Measurements from ENCODE around the gene MGAT5.

Gene MGAT5

DNA sequence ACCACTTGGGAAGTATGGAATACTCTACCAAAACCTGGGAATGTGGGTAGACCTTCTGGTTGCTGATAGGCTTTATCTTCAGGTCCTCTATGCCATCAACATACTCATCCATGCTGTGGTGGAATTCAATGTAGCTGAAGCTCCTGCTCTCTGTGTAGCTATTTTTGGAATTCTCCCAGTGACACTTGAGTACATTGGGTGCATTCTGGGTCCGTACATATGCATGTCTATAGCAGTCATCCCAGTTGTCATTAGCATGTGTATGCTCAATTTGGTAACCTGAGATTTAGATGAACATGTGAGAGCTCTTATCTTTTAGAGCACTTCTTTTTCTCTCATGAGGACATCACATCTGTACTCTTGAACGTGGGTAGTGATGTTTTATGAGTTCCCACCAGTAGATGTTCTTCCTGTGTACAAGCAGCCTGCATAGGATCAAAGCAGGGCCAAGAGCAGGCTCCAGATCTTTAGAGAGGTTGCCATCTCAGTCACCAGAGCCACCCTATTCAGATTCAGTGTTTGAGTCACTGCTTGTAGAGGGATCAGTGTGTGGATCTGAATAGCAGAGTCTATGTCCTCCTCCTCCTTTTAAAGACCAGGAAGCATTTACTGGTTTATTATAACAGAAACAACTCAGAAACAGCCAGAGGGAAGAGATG, 65.9 kb downstream of the MGAT5 start:
- H3K27ac ChIP-seq (ENCODE audit: low read length), result no peak overlapping the region
- TF ChIP-seq, protein P1, sequence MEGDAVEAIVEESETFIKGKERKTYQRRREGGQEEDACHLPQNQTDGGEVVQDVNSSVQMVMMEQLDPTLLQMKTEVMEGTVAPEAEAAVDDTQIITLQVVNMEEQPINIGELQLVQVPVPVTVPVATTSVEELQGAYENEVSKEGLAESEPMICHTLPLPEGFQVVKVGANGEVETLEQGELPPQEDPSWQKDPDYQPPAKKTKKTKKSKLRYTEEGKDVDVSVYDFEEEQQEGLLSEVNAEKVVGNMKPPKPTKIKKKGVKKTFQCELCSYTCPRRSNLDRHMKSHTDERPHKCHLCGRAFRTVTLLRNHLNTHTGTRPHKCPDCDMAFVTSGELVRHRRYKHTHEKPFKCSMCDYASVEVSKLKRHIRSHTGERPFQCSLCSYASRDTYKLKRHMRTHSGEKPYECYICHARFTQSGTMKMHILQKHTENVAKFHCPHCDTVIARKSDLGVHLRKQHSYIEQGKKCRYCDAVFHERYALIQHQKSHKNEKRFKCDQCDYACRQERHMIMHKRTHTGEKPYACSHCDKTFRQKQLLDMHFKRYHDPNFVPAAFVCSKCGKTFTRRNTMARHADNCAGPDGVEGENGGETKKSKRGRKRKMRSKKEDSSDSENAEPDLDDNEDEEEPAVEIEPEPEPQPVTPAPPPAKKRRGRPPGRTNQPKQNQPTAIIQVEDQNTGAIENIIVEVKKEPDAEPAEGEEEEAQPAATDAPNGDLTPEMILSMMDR (IDR thresholded peaks at IDR 0.05; ENCODE audit: low read depth, low read length), result no peak
- TF ChIP-seq EZH2phosphoT487 (IDR thresholded peaks at IDR 0.05; ENCODE audit: low read depth), result no peak
- H3K4me1 ChIP-seq (ENCODE audit: low read length), result 0 out of 2 replicates have a peak, but pooled peaks cover 5% of the 10 kb centered on the region
- no peak overlapping the region for H3K4me2 ChIP-seq (ENCODE audit: low read length)
- H3K4me3 ChIP-seq (ENCODE audit: low read length), result no peak overlapping the region
- H2AFZ ChIP-seq (ENCODE audit: low read depth, low read length), result no peak overlapping the region
- H3K27me3 ChIP-seq (ENCODE audit: low read depth, low read length), result no peaks in the 10 kb centered on the region
- H3K79me2 ChIP-seq (ENCODE audit: low read length), result no peaks in the 10 kb centered on the region
- no peaks in the 10 kb centered on the region for H3K36me3 ChIP-seq (replicated peaks; ENCODE audit: low read depth, low read length)
- 0 out of 2 replicates have a peak, but pooled peaks cover 5% of the 10 kb centered on the region for H4K20me1 ChIP-seq (ENCODE audit: insufficient read depth, low read length)
- no peak overlapping the region for H3K9ac ChIP-seq (ENCODE audit: low read length)
- H3K9me3 ChIP-seq (ENCODE audit: insufficient read depth, low read length), result no peaks in the 10 kb centered on the region

DNA sequence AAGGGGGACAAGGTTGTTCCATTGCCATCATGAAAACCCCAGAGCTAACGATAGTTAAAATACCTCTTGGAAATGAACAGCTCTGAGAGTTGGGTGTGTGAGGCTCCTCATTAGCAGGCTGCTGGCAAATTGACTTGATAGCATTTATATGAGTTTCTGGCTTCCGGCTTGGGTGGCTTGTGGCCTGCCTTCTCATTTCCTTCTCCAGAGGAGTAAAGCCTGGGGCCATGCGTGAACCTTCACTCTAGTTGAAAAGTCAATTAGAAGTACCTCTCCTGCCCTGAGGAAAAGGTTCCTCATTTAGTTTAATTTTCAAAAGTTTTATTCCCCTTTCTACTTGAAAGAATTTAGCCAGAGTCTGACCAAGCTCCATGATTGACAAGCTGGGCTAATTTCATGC, 67.1 kb downstream of the MGAT5 start:
- Histone ChIP-seq H3K4me1 (ENCODE audit: low read length) (0 out of 2 replicates have a peak, but pooled peaks cover 5% of the 10 kb centered on the region), H3K4me3 (ENCODE audit: low read length) (no peak overlapping the region), H3K27ac (ENCODE audit: low read length) (no peak overlapping the region), H3K36me3 (replicated peaks; ENCODE audit: low read depth, low read length) (no peaks in the 10 kb centered on the region), H3K4me2 (ENCODE audit: low read length) (no peak overlapping the region), H3K9me3 (ENCODE audit: insufficient read depth, low read length) (no peaks in the 10 kb centered on the region), H3K9ac (ENCODE audit: low read length) (no peak overlapping the region), H3K79me2 (ENCODE audit: low read length) (no peaks in the 10 kb centered on the region), H4K20me1 (ENCODE audit: insufficient read depth, low read length) (0 out of 2 replicates have a peak, but pooled peaks cover 4% of the 10 kb centered on the region), H2AFZ (ENCODE audit: low read depth, low read length) (no peak overlapping the region), H3K27me3 (ENCODE audit: low read depth, low read length) (no peaks in the 10 kb centered on the region)
- TF ChIP-seq EZH2phosphoT487 (IDR thresholded peaks at IDR 0.05; ENCODE audit: low read depth), result no peak
- TF ChIP-seq, protein P1 (IDR thresholded peaks at IDR 0.05; ENCODE audit: low read depth, low read length), result no peak

DNA sequence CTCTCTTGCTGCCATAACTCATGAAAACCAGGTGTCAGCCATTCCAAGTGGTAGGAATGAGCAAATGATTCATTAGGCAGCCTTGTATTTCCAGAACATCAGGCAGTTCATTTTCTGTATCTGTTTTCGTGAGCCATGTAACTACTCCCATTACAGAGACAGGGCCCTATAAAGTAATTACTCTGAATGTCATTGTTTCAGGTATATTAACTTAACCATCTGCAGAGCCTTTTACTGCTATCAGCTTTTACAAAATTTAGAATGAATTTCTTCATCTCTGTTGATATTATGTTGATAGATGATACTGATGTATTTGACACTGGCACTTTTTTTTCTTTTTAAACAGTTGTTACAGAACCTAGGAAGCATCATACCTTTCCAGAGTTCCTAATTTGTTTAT, 69.9 kb downstream of the MGAT5 start:
- Histone ChIP-seq H3K27ac (ENCODE audit: low read length) (no peak overlapping the region), H3K9ac (ENCODE audit: low read length) (no peak overlapping the region), H3K27me3 (ENCODE audit: low read depth, low read length) (no peaks in the 10 kb centered on the region), H3K79me2 (ENCODE audit: low read length) (no peaks in the 10 kb centered on the region), H3K9me3 (ENCODE audit: insufficient read depth, low read length) (no peaks in the 10 kb centered on the region), H3K4me1 (ENCODE audit: low read length) (0 out of 2 replicates have a peak, but pooled peaks cover 5% of the 10 kb centered on the region), H3K4me2 (ENCODE audit: low read length) (no peak overlapping the region), H3K4me3 (ENCODE audit: low read length) (no peak overlapping the region), H3K36me3 (replicated peaks; ENCODE audit: low read depth, low read length) (no peaks in the 10 kb centered on the region), H4K20me1 (ENCODE audit: insufficient read depth, low read length) (no peaks in the 10 kb centered on the region), H2AFZ (ENCODE audit: low read depth, low read length) (no peak overlapping the region)
- TF ChIP-seq EZH2phosphoT487 (IDR thresholded peaks at IDR 0.05; ENCODE audit: low read depth), result no peak
- TF ChIP-seq, protein P1 (IDR thresholded peaks at IDR 0.05; ENCODE audit: low read depth, low read length), result no peak

DNA sequence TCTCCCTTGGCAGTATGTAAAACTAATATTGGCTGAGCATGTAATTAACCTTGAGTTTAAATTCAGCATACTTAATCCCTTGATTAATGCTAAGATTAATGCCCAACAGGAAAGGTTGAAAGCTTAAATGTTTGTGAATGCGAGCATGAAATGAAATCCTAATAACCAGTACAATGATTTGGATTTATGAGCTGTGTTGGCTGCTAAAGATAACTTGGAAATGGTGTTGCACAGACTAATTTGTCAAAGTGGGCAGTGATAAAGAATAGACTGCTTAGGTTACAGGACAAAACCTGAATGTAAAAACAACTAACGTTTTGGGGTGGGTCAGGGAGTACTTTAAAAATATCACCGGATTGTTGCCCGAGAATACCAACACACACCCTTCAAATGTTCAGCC, 70.6 kb downstream of the MGAT5 start:
- no peak overlapping the region for H3K4me3 ChIP-seq (ENCODE audit: low read length)
- TF ChIP-seq, protein P1 (IDR thresholded peaks at IDR 0.05; ENCODE audit: low read depth, low read length), result no peak
- TF ChIP-seq EZH2phosphoT487 (IDR thresholded peaks at IDR 0.05; ENCODE audit: low read depth), result no peak

More for the DNA sequence above, 70.6 kb downstream of the MGAT5 start:
- Histone ChIP-seq H3K4me1 (ENCODE audit: low read length) (0 out of 2 replicates have a peak, but pooled peaks cover 5% of the 10 kb centered on the region), H3K4me2 (ENCODE audit: low read length) (no peak overlapping the region), H3K79me2 (ENCODE audit: low read length) (no peaks in the 10 kb centered on the region), H3K27ac (ENCODE audit: low read length) (no peak overlapping the region), H3K9ac (ENCODE audit: low read length) (no peak overlapping the region), H3K36me3 (replicated peaks; ENCODE audit: low read depth, low read length) (no peaks in the 10 kb centered on the region), H2AFZ (ENCODE audit: low read depth, low read length) (no peak overlapping the region), H3K27me3 (ENCODE audit: low read depth, low read length) (no peaks in the 10 kb centered on the region), H3K9me3 (ENCODE audit: insufficient read depth, low read length) (no peaks in the 10 kb centered on the region), H4K20me1 (ENCODE audit: insufficient read depth, low read length) (no peaks in the 10 kb centered on the region)

All from OCI-LY3 (cell line).